Middle frontal gyrus (tissue), 1 donor: Measurements from ENCODE around the gene CYP1A1.
"Not testable (repeated sequence)": the region's sequence is repeated elsewhere in the genome, so short reads cannot be mapped to it uniquely, and the experiment has no call there.

Experiments
- DNase-seq: peaks from one replicate; pipeline ENCODE4 v3.0.0-alpha.2; 2015; ENCODE audit warnings: low spot score; ENCODE audit errors: extremely low spot score

The CYP1A1 gene

DNA sequence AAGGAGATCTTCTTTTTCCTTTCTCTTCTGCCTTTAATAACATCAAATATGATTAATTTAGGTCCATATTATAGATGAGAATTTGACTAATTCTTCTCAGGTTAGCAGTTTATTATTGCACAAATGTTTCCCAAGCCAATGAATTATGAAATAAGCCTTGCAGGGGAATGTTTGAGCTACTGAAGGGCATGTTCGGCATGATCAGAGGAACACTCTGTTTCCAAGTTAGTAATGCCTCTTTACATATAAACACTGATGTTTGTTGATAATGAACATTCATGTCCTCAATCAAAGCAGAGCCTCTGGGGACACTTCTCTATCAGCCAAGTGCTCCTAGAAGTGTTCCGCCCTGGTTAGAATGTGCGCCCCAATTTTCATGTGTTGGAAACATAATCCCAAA, 10.0 kb upstream of the CYP1A1 start:
- DNase-seq, result no peak

DNA sequence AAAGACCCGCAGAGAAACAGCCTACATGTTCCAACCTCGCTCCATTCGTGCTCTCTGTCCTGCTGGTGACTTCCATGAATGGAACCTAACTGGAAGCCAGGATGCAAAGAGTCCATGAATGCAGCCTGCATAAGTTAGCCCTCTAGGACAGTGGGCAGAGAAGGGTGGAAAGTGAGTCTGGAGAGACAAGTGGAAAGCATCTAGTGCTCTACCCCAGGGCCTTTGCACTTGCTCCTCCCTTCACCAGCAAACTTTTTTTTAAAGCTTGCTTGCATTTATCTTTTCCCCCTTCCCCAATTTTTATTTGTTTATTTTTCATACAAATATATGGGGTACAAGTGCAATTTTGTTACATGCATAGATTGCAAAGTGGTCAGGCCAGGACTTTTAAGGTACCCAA, 7.9 kb upstream of the CYP1A1 start:
- no peak for DNase-seq

DNA sequence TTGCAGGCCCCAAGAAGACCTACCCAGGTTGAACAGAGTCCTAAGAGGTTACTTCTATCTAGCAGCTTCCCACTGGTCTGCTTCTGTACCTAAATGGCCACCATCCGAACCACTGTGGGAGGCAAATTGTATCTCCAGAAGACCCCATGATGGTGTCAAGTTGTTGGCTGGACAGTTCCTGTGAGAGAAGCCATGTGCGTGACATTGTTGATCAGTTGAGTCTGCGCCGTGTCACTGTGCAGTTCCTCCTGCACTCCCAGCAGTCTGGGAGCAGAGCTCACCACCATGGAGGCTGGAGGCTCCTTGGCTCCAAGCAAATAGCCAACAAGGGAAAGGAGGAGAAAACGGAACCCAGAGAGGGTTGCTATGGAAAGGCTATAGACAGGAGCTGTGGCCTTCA, 7.5 kb upstream of the CYP1A1 start:
- DNase-seq, result no peak

DNA sequence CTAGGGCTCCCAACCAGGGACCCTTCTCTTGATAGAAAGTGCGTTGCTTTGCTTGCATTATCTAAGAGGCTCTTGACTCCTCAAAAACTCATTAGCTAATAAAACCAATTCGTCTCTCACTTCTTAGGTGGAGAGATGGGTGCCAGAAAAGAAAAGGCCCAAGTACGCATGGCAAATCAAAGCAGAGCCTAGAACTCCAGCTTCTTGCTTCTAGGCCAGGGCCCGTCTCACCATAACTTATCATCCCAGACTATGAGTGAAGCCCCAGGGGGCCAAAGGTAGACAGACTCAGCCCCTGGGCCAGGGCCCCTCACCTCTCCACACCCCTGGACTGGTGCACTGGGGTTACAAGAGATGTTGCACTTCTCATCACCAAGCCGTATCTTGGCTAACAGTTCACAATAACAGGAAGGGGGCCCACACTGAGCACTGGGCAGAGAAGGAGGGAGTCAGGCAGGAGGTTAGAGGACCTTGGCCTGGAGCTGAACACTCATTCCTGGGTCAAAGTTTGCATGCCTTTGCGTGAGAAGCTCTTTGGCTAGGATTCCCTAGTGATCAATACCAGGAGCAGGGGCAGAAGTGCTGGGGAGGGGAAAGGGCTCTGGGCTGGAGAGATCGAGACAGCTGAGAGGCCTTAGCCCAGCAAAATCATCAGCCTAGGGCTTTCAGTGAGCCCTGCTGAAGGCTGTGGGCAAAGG, 5.4 kb upstream of the CYP1A1 start:
- DNase-seq, result no peak

DNA sequence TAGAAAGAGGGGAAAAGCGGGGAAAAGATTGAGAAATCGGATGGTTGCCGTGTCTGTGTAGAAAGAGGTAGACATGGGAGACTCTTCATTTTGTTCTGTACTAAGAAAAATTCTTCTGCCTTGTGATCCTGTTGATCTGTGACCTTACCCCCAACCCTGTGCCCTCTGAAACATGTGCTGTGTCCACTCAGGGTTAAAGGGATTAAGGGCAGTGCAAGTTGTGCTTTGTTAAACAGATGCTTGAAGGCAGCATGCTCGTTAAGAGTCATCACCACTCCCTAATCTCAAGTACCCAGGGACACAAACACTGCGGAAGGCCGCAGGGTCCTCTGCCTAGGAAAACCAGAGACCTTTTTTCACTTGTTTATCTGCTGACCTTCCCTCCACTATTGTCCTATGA, 4.0 kb upstream of the CYP1A1 start:
- not testable (repeated sequence) for DNase-seq

DNA sequence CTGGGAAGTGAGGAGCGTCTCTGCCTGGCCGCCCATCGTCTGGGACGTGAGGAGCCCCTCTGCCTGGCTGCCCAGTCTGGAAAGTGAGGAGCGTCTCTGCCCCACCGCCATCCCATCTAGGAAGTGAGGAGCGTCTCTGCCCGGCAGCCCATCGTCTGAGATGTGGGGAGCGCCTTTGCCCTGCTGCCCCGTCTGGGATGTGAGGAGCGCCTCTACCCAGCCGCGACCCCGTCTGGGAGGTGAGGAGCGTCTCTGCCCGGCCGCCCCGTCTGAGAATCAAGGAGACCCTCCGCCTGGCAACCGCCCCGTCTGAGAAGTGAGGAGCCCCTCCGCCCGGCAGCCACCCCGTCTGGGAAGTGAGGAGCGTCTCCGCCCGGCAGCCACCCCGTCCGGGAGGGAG, 3.4 kb upstream of the CYP1A1 start:
- not testable (repeated sequence) for DNase-seq

DNA sequence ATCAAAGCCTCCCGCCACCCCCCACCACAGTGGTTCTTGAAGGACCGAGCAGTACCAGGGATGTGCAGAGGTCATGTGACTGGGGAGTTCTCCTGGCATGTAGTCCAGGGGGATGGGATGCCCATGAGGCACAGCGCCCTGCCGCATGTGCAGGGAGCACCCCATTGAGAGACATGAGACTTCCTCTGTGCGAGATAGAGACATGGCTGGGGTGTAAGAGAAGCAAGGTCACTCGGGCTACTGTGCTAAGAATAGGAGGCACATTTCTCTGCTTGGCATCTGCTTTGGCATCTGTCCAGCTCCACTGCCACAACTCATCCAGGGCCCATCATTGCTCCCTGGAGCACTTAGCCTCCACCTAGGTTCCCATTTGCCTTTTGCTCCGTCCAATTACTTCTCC, 2.4 kb upstream of the CYP1A1 start:
- no peak for DNase-seq

DNA sequence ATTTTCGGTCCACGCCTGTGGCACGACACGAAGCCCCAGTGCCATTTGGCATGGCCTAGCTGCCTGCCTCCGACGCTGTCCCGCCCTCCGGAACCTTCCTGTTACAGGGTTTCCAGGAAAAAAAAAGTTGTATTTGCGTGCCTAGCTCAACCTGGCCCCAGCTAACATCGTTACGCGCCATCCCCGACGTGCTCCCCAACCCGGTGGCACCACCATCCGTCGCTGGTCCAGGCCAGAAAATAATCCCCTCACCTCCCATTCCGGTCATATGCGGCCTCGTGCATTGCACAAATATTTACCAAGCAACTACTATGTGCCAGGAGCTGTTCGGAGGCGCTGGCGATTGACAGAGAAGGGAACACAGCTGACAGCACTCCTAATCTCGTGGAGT, 1.4 kb upstream of the CYP1A1 start:
- no peak for DNase-seq

DNA sequence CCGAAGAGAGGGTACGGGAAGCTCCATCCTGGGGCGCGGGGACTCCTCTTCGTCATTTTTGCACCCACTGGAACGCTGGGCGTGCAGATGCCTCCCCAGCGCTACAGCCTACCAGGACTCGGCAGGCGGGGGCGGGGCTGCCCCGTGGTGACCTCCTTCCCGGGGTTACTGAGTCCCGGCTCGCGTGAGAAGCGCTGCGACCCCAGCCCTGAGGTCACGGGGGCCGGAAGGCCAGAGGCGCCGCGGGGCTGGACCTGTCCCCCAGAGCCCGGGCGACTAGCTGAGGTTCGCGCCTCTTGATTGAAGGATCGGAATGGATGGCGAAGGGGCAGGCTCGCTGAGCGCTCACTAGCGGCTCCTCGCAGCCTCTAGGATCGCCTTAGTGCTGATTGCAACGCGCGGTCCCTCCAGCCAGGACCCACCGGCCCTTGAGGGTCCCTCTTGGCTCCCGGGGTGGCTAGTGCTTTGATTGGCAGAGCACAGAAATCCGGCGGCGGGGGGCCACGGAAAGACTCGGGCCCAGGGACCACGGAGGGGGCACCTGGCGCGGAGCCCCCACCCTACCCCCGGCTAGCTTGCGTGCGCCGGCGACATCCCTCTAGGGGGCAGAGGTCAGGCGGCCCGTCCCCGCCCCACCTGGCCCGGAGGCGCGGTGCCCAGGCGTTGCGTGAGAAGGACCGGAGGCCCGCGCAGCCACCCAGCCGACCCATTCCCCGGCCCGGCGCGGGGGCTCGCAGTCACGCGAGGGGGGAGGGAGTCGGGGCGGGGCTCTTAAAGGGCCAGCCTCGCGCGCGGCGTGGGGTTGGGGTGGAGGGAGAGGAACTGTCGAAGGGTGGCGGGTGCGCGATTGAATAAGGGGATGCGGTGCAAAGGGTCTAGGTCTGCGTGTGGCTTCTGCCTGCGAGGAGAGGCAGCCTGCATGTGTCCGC, 781 bp upstream of the CYP1A1 start:
- DNase-seq, result no peak

DNA sequence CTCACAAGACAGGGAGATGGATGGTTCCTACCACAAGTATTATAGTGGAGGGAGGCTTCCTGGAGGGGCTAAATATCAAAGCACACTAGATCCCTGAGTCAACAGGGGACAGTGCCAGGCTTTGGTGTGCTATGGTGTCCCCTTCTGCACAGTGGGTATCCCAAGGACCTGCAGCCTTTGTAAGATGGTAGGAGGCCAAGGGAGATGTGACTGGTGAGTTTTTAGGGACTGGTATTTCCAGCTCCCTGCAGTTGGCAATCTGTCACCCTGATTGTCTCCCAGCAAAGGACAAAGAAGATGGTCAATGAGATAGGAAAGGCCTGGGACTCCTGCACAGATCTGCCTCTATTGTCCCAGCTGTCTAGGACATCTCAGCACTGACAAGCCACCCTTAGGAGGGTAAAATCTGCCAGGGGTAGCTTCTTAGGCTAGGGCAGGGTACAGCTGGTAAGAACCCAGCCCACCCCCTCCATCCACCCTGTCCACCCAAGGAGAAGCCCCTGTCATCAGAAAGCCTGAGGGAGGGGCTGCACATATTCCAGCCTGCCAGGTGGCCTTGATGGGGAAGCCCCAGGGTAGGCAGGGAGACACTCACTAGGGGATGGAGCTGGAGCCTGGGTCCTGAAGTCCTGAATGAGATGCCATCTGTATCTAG, 631 bp downstream of the CYP1A1 start:
- no peak for DNase-seq

DNA sequence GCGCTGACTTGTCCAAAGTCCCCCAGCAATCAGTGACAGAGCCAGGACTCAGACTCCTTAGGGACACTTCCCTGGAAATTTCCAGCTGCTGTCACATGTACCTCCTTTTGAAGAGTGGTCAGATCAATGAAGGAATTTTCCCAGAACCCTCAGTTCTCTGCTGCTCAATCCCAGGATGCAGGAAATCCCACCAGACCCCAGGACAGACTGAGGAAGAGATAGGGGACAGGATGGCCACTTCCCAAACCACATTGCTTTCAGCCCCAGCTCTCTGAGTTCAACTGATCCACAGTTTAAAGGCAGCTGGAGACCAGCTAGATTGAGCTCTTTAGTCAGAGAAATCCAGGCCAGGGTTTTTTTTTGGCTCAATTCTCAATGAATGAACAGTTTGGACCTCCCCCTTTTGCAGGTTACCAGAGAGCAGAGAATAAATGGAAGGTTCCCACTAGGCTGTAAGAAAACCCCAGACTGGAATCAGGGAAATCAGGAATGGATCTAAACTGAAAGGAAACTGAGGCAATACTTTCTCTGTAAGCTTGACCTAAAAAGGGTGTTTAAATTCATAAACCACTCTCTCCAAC, 1.5 kb downstream of the CYP1A1 start:
- DNase-seq, result peak; percentile 64

DNA sequence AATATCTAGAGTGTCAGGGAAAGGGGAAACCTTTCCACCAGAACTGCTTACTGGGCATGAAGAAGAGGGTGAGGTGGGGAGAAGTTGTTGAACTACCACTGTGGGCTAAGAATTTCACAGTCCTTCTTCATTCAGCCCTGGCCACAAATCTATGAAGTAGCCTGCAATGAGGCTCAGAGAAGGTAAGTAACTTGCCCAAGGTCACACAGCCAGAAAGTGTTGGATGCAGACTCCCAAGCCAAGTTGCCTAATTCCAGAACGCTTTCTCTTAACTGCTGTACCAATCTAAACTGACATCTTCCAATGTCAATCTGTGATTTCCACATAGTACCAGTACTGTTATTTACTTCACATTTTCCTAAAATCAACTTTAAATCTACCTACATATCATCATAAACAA, 2.1 kb downstream of the CYP1A1 start:
- DNase-seq, result no peak

DNA sequence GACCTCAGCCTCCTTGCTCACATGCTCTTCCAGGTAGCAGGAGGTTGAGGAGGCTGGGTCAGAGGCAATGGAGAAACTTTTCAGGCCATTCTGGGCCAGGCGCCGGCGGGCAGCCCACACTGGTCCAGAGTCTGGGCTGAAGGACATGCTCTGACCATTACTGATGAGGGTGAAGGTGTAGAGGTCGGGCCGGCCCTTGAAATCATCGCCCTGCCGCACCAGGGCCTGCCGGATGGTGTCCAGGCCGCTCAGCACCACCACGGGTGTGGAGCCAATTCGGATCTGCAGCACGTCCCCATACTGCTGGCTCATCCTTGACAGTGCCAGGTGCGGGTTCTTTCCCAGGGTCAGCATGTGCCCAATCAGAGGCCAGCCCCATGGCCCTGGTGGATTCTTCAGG, 2.7 kb downstream of the CYP1A1 start:
- DNase-seq, result no peak

DNA sequence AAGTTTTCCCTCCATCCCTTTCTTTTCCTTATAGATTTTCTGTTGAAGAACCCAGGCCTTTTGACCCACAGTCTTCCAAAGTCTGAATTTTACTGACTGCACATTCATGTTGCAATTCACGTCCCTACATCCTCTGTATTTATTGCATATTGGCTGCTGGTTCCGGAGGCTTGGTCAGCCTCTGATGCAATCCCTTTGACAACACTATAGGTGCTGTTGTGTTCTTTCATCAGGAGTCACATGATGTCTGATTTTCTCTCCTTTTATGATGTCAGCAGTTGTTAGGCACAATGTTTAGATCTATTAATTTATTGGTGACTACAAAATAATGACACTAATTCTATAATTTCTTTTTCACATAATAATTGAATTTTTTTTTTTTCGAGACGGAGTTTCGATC, 8.7 kb downstream of the CYP1A1 start:
- no peak for DNase-seq

DNA sequence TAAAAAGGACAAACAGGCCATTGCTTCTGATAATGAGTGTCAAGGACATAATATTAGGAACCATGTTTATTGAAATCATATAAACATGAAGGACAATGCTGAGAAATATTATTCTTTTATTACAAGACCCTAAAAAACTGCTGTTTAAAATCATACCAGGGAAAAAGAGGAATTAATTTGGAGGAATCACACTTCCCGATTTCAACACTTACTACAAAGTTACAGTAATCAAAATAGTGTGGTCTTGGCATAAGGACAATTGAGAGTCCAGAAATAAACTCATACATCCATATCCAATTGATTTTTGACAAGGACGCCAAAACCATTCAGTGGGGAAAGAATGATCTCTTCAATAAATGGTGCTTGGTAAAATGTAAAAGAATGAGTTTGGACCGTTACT, 13.0 kb downstream of the CYP1A1 start:
- no peak for DNase-seq

DNA sequence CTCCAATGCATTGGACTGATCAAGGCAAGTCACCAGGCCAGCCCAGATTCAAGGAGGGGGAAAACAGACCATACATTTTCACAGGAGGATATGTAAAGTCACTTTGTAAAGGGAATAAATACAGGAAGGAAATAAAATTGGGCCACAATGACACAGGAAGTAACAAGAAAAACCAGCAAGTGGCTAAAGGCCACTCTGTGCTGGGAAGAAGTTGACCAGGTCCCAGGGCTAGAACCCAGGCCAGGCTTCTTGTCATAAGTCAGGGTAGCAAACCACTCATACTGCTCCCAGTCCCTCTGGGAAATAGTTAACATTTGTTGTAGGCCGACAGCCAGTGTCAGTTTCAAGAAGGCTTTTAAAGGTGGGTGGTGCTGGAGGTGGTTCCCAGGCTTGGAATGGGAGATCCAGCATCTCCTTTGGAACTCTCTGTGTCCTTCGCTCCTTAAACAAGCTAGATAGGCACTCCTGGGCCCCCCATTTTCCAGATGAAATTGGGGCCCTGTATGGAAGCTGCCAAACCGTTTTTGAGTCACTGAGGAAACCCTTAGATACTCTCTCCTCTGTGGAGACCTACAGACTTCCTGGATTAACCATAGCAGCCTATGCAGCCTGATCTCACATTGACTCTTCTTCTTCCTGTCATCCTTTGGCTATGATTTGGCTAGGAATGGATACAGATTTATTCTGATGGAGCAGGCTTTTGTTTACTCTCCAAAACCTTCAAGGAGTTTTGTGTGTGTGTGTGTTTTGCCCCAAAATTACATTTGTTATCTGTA, 14.8 kb downstream of the CYP1A1 start:
- no peak for DNase-seq

DNA sequence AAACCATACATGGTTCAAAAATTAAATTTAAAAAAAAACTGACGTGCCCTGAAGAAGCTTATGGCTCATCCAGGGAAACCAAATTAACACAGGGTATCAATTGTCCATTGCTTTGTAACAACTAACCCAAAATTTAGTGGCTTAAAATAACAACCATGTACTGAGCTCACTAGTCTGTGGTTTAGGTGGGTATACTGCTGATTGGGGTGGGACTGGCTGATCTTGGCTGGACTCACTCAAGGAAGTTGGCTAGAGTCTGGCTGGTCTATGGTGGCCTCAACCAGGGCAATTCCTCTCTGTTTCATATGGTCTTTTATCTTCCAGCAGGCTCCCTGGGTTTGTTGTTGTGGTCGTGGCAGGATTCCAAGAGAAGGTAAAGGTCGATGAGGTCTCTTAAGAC, 15.4 kb downstream of the CYP1A1 start:
- no peak for DNase-seq

DNA sequence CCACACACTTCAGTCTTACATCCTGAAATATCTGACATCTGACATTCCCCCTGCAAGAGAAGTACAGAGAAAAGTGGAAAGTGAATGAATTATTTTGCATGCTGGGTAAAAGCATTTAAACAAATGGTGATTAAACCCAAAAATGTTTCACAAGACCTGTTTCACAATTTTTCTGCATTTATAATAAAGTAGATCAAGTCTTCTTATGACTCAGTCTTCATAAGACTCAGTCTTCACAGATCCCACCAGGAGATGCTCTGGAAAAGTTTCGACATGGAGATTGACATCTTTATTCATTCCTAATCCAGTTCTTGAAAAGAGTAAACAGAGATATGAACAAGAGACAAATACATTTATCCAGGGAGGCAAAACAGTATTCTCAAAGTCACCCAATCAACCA, 16.3 kb downstream of the CYP1A1 start:
- DNase-seq, result no peak

DNA sequence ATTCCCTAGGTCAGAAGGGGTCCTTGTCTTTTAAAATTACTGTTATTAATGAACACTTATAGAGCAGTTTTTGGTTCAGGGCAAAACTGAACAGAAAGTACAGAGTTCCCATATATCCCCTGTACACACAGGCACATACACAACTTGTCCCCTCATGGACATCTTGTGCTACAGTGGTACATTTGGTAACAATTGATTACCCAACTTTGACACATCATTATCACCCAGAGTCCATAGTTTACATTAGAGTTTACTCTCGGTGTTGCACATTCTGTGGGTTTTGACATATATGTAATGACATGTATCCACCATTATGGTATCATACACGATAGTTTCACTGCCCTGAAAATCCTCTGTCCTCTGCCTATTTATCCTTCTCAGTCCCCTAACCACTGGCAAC, 28.5 kb downstream of the CYP1A1 start:
- DNase-seq, result no peak

DNA sequence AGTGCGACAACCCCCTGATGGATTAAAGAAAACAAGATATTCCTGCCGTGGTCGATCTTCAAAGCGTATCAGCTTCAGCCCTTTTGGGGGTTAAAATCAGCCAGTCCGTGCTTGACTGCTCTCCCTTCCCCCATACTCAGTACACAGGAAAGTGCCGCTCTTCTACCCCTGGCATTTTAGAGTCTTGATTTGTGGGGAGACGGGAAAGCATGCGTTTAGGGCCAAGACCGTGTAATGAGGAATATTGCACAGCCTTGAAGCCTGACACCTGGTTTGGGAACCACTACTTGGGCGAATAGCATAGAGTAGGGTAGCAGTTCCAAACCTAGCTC, 29.0 kb downstream of the CYP1A1 start:
- DNase-seq, result no peak
